22Rv1 (cell line): Measurements from ENCODE around the gene RAPGEF3.

Experiments used
- ZFX ChIP-seq: fragments of 450-650 bp; IDR thresholded peaks from 2 replicates; pipeline ENCODE4 v1.6.1; 2017; ENCODE audit warnings: antibody characterized with exemption, borderline replicate concordance
- TF ChIP-seq, protein P1 (sequence below): fragments of 450-650 bp; IDR thresholded peaks from 2 replicates; pipeline ENCODE4 v1.5.1; 2017; ENCODE audit warnings: mild to moderate bottlenecking

DNA sequence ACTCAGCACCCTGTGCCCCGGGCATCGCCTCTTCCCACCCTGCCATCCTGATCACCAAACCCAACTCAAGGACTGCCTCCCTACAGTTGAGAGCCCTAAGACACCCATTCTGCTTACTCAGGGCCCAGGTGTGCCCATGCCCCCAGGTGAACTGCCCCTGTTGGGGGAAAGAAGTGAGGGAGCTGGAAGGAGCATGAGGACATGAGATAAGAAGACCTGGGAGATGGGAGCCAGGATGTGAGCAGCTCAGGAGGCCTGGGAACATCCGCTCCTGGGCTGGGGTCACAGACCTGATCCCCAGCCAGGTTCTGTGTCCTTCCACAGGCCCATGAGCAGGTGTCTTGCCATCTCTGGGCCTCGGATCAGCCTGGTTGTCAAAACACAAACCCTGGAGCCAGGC is 6.6 kb downstream of the RAPGEF3 start:
- TF ChIP-seq, protein P1, sequence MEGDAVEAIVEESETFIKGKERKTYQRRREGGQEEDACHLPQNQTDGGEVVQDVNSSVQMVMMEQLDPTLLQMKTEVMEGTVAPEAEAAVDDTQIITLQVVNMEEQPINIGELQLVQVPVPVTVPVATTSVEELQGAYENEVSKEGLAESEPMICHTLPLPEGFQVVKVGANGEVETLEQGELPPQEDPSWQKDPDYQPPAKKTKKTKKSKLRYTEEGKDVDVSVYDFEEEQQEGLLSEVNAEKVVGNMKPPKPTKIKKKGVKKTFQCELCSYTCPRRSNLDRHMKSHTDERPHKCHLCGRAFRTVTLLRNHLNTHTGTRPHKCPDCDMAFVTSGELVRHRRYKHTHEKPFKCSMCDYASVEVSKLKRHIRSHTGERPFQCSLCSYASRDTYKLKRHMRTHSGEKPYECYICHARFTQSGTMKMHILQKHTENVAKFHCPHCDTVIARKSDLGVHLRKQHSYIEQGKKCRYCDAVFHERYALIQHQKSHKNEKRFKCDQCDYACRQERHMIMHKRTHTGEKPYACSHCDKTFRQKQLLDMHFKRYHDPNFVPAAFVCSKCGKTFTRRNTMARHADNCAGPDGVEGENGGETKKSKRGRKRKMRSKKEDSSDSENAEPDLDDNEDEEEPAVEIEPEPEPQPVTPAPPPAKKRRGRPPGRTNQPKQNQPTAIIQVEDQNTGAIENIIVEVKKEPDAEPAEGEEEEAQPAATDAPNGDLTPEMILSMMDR, result no peak
- TF ChIP-seq ZFX, result no peak
